AG09319 (cell line): ENCODE results near the gene SETMAR.

Experiments used
- DNase-seq: peaks from one replicate; pipeline ENCODE4 v3.0.0-alpha.2; 2010; ENCODE audit warnings: low read depth; ENCODE audit errors: extremely low read depth
- TF ChIP-seq, protein P1 (sequence below): IDR thresholded peaks from 2 replicates; pipeline ENCODE4 v1.5.1; 2011; ENCODE audit warnings: low read depth, mild to moderate bottlenecking, inconsistent platforms, low read length, moderate library complexity

Gene SETMAR

GRCh38 chr3:4303187-4304123 lies at the start of gene SETMAR:
Gene SETMAR (plus strand): TSS chr3:4303369. CDS start chr3:4303371, 2 bp downstream.
- TF ChIP-seq, protein P1, sequence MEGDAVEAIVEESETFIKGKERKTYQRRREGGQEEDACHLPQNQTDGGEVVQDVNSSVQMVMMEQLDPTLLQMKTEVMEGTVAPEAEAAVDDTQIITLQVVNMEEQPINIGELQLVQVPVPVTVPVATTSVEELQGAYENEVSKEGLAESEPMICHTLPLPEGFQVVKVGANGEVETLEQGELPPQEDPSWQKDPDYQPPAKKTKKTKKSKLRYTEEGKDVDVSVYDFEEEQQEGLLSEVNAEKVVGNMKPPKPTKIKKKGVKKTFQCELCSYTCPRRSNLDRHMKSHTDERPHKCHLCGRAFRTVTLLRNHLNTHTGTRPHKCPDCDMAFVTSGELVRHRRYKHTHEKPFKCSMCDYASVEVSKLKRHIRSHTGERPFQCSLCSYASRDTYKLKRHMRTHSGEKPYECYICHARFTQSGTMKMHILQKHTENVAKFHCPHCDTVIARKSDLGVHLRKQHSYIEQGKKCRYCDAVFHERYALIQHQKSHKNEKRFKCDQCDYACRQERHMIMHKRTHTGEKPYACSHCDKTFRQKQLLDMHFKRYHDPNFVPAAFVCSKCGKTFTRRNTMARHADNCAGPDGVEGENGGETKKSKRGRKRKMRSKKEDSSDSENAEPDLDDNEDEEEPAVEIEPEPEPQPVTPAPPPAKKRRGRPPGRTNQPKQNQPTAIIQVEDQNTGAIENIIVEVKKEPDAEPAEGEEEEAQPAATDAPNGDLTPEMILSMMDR = no peak

GRCh38 chr3:4261406-4261805 lies 41.8 kb upstream of the SETMAR start:
- DNase-seq = no peak
- TF ChIP-seq, protein P1 = no peak

More at GRCh38 chr3:4303187-4304123, at the start of gene SETMAR:
- DNase-seq = peak; percentile 54

- DNase-seq = no peak
- TF ChIP-seq, protein P1 = no peak
These were observed 39.1 kb upstream of the SETMAR start for GRCh38 chr3:4264040-4264439.

DNA sequence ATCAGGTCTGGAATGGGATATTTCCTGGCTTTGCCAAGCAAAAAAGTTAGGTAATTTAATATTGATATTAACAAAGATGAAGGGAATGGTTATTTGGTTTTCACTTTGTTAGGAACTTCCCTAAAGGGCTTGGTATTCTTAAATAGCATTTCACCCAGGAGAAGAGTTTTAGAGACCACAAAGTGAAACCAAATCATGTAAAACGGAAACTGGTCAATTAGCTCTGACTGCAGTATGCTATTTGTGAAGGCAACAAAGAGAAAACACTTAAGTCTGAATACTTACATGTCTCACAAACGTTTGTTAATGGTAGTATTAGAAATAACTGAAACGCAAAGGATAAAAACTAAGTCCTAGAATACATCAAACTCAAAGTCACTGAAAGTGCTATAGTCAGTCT lies 32.4 kb upstream of the SETMAR start:
- TF ChIP-seq, protein P1 = no peak
- no peak for DNase-seq

- DNase-seq = no peak
- TF ChIP-seq, protein P1 = peak; percentile 40
These were observed 31.3 kb upstream of the SETMAR start for GRCh38 chr3:4271834-4272233.

DNA sequence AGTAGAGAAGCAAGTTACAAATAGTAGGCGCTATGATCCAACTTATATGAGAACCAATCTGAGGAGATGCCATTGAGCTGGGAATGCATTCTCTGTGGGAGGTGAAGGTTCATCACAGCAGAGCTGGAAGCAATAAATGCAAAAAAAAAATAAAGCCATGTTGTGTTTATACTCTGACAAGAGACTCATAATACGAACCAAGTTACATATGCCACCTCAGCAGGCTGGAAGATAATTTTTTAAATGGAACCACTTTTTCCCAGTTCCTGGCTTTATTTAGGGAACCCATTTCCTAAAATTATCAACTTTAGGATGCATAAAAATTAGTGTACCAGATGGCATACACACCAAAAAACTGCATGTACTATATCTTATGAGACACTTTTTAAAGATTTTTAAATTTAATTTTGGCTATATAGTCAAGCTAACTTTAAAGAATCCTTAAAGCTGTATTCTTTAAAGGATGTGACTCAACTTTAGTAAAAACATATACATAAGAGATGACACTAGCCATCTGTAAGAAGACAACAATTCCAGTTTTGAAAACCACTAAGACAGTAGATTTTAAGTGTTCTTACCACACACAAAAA lies 23.6 kb upstream of the SETMAR start:
- TF ChIP-seq, protein P1 = no peak
- no peak for DNase-seq

DNA sequence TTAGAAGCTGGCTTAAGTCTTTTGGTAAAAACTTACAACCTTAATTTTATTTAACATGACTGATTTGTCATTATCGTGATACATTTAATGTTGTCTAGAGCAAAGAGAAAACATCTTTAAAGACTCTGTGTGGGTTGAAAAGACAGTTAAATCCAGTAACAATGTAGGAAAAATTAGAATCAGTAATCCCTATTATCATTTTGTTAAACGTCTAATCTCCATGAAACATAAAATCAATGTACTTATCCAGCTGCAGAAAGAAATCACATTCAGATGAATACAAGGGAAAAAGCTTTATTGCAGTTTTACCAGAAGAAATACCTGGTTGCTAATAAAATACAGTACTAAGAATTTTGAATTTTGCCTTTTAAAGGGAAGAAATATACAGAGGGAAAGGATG lies 21.2 kb upstream of the SETMAR start:
- TF ChIP-seq, protein P1 = no peak
- no peak for DNase-seq
